Testis (tissue), 3 donors: ENCODE data around the gene ANKRD44. TPM values are rescaled to one million over a fixed set of nuclear protein-coding genes. Genes with fewer than 3 reads are reported as not detected.
A peak's percentile ranks its signal among the peaks of the same experiment; 100 is the strongest.

Experiments used
- DNase-seq: peaks from one replicate; pipeline ENCODE4 v3.0.0-alpha.2; 2019
- H3K27ac ChIP-seq, 2 donors: fragments of 200-600 bp; sonication (generic); one replicate each; pipeline ENCODE4 v1.5.1; 2019
- H3K27me3 ChIP-seq: fragments of 200-600 bp; sonication (generic); one replicate; pipeline ENCODE4 v1.5.1; 2019
- H3K36me3 ChIP-seq: fragments of 200-600 bp; sonication (generic); one replicate; pipeline ENCODE4 v1.5.1; 2017; ENCODE audit warnings: low read depth; ENCODE audit errors: missing control alignments
- H3K4me1 ChIP-seq: fragments of 200-600 bp; sonication (generic); one replicate; pipeline ENCODE4 v1.5.1; 2019
- H3K4me3 ChIP-seq, 2 donors: fragments of 200-600 bp; sonication (generic); one replicate each; pipeline ENCODE4 v1.5.1; 2017 to 2019
- H3K9me3 ChIP-seq: fragments of 200-600 bp; sonication (generic); one replicate; pipeline ENCODE4 v1.5.1; 2017
- POLR2A ChIP-seq: fragments of 450-650 bp; IDR thresholded peaks from one replicate; pipeline ENCODE4 v1.6.1; 2017; ENCODE audit warnings: antibody characterized with exemption, mild to moderate bottlenecking, moderate library complexity
- WGBS, 2 donors: methylation state at CpG; one replicate each; pipeline ENCODE4 v1.1.5; 2018; 5-methylcytosine and 5-hydroxymethylcytosine counted together
- intact Hi-C: fragments of 100-400 bp; cut with DNase I; formaldehyde crosslinking; loops from one replicate; pipeline ENCODE4 v1.15.1; 2023; ENCODE audit warnings: low total_unique reads
- polyA plus RNA-seq: library from polyadenylated mRNA; stranded (reverse); fragments of 350-450 nt; fragmentation: Illumina TruSeq; extraction: RNeasy Lipid Tissue Mini Kit (QIAGEN cat#74804); gene quantifications from one replicate; pipeline ENCODE4 v1.2.3, GENCODE V29; 2014; ENCODE audit warnings: low read depth, low replicate concordance; ENCODE audit not compliant: insufficient read depth
- total RNA-seq, 2 donors: library from RNA; depleted of rRNA; stranded (reverse); fragments of >200 nt; gene quantifications; one replicate each; pipeline ENCODE4 v1.2.3, GENCODE V29; 2016
- TF ChIP-seq, protein P1 (sequence below), 3 experiments: fragments of 450-650 bp in 2 of 3; fragments of 200-600 bp in 1 of 3; sonication (generic) in 1 of 3; IDR thresholded peaks; one replicate each; pipeline ENCODE4 v1.5.1; 2016 to 2019; ENCODE audit warnings: antibody characterized with exemption in 3 of 3, mild to moderate bottlenecking in 2 of 3, moderate library complexity in 1 of 3

ANKRD44 gene
- total and polyA plus RNA-seq, 3 donors from 2014 or later = 11.2 to 14.5 (median 11.5) TPM

DNA sequence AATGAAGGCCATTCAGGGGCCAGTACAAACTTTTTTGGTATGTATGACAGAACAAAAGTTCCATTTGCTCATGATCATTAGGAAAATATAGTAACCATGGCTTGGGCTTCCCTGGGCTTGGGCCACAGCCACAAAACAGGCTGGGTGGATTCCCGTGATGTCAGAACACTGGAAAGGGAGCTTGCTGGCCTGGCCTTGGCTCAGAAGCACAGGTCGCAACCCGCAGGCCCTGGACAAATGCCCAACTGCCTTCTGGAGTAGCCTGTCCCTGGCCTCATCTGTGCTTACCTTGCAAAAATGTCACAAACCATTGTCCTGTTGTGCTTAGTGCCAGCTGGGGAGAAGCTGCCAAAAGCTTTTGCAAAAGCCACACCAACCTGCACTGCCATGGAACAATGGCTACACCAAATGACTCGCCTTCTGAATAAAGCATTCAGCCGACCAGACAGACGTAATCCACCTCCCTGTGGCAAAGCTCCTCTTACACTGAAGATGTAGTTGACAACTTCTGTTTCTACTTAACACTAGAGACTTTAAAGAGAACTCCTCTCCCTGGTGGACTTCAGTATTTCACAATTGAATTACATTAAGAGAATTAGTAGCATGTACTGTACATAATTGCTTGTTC, 125.5 kb downstream of the ANKRD44 start:
- H3K27me3 ChIP-seq = no peaks in the 10 kb centered on the region
- H3K4me1 ChIP-seq = no peaks in the 10 kb centered on the region
- TF ChIP-seq, protein P1, sequence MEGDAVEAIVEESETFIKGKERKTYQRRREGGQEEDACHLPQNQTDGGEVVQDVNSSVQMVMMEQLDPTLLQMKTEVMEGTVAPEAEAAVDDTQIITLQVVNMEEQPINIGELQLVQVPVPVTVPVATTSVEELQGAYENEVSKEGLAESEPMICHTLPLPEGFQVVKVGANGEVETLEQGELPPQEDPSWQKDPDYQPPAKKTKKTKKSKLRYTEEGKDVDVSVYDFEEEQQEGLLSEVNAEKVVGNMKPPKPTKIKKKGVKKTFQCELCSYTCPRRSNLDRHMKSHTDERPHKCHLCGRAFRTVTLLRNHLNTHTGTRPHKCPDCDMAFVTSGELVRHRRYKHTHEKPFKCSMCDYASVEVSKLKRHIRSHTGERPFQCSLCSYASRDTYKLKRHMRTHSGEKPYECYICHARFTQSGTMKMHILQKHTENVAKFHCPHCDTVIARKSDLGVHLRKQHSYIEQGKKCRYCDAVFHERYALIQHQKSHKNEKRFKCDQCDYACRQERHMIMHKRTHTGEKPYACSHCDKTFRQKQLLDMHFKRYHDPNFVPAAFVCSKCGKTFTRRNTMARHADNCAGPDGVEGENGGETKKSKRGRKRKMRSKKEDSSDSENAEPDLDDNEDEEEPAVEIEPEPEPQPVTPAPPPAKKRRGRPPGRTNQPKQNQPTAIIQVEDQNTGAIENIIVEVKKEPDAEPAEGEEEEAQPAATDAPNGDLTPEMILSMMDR (IDR thresholded peaks at IDR 0.05) = no peak
- TF ChIP-seq POLR2A = no peak
- H3K27ac ChIP-seq = no peak overlapping the region
- no peak overlapping the region for H3K4me3 ChIP-seq
- 48 to 58% methylated on average over 6 of the region's 6 CpGs for WGBS, 2 donors
- DNase-seq = peak; percentile 32
- intact Hi-C loops = no loop called here
- H3K36me3 ChIP-seq = no peaks in the 10 kb centered on the region
- no peaks in the 10 kb centered on the region for H3K9me3 ChIP-seq

DNA sequence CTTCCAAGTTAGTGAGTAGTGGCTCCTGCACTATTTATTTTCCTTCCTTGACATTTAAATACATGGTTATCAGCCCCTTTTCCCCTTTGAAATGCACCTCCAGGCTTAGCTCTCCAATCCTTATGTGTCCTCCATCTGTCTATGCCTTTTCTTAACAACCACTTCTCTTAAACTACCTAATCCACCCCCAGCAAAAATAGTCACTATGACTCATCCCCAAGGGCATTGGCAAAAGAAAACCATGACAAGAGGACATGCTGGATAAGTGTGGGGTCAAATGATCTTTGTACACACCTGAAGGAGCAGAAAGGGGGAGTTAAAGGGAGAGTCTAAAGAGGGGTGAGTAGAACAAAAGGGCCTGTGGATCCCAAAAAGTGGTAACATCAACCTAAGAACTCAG, 127.2 kb downstream of the ANKRD44 start:
- Histone ChIP-seq H3K27ac (no peak overlapping the region), H3K4me1 (no peaks in the 10 kb centered on the region), H3K4me3 (no peak overlapping the region), H3K9me3 (no peaks in the 10 kb centered on the region), H3K27me3 (no peaks in the 10 kb centered on the region), H3K36me3 (no peaks in the 10 kb centered on the region)
- intact Hi-C loops = no loop called here
- no peak for DNase-seq
- TF ChIP-seq POLR2A = no peak
- TF ChIP-seq, protein P1 (IDR thresholded peaks at IDR 0.05) = no peak

DNA sequence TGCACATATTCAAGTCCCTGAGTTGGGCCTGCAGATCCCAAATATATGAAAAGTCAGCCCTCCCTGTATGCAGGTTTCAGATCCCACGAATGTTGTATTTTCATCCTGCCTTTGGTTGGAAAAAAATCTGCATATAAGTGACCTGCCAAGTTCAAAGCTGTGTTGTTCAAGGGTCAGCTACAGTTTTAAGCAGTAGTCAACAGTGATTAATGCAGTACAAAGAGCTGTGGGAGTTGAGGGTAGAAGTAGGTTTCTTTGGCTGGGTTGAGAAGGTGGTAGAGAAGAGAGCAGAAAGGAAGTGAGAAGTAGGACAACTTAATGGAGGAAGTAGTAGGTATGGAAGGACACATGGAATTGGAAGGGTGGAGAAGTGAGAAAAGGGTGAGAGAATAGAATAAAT, 127.9 kb downstream of the ANKRD44 start:
- 73 to 92% methylated on average over 1 of the region's 1 CpG for WGBS, 2 donors
- Histone ChIP-seq H3K36me3 (no peaks in the 10 kb centered on the region), H3K27me3 (no peaks in the 10 kb centered on the region), H3K9me3 (no peaks in the 10 kb centered on the region), H3K4me1 (no peaks in the 10 kb centered on the region), H3K4me3 (no peak overlapping the region), H3K27ac (no peak overlapping the region)
- no peak for DNase-seq
- TF ChIP-seq, protein P1 (IDR thresholded peaks at IDR 0.05) = no peak
- TF ChIP-seq POLR2A = no peak
- intact Hi-C loops = no loop called here

DNA sequence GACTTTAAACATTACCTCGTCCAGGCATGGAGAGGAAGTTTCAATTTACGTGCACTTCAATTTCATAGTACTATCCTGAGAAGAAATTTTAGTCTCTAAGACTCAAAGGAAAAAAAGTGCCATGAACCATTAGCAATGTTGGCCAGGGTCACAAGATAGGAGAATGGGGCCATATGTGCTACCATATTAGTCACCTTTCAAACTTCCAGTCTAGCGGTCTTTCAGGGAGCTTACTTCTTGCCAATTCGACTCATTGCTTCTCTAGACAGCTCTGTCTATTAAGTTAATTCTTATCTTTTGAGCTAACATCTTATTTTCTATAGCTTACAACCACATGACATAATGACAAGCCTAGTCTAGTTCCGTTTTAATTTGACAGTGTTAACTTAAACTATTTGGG, 129.1 kb downstream of the ANKRD44 start:
- TF ChIP-seq POLR2A = no peak
- 74 to 84% methylated on average over 5 of the region's 5 CpGs for WGBS, 2 donors
- no peaks in the 10 kb centered on the region for H3K4me1 ChIP-seq
- intact Hi-C loops = no loop called here
- no peaks in the 10 kb centered on the region for H3K36me3 ChIP-seq
- no peaks in the 10 kb centered on the region for H3K27me3 ChIP-seq
- H3K27ac ChIP-seq = no peak overlapping the region
- H3K9me3 ChIP-seq = no peaks in the 10 kb centered on the region
- DNase-seq = no peak
- H3K4me3 ChIP-seq = no peak overlapping the region

DNA sequence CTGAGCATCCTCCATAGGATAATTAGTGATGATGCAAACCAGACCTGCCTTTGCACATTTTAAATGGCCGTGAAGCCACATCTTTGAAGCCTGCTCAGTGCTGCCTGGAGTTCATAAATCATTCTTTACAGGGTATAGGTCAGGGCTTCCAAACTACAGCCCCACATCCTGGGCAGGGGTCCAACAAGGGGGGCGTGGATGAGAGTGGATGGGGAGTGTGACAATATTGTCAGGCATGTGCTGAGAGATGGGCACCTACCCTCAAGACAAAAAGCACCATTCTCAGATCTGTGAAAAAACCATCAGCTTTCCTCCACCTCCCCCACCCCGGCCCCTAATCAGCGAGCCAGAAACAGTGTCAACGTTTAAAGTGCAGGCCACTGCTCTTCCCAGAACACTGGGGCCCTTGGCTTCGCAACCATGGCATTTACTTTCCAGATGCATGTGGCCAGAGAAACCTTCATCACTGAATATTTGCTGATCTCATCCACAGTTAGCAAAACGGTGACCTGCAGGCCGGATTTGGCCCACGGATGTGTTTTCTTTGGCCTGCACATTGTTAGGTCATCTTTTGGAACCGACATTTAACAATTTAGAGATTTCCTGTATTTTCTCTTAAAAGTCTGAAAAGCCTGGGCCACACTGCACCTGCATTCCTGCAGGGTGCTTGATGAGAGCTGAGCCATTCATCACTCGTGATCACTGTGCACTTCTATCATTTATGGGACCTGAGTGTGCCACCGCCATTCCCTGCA, 130.7 kb downstream of the ANKRD44 start:
- Histone ChIP-seq H3K4me1 (no peaks in the 10 kb centered on the region), H3K36me3 (no peaks in the 10 kb centered on the region), H3K27ac (no peak overlapping the region), H3K9me3 (no peaks in the 10 kb centered on the region), H3K4me3 (no peak overlapping the region), H3K27me3 (no peaks in the 10 kb centered on the region)
- DNase-seq = no peak
- intact Hi-C loops = no loop called here
- WGBS, 2 donors = 48 to 60% methylated on average over 12 of the region's 12 CpGs
- TF ChIP-seq, protein P1 (IDR thresholded peaks at IDR 0.05) = no peak
- TF ChIP-seq POLR2A = no peak
